HG02571 (cell line): ENCODE data around the gene PTGFRN.
A peak's percentile ranks its signal among the peaks of the same experiment; 100 is the strongest.
"Not testable (repeated sequence)": the region's sequence is repeated elsewhere in the genome, so short reads cannot be mapped to it uniquely, and the experiment has no call there.

Experiments used
- ATAC-seq: cut with Tn5 transposase; IDR thresholded peaks from one replicate; pipeline ENCODE4 v1.9.1; 2021; ENCODE audit warnings: mild to moderate bottlenecking, moderate library complexity; ENCODE audit not compliant: unreplicated experiment

The PTGFRN gene

DNA sequence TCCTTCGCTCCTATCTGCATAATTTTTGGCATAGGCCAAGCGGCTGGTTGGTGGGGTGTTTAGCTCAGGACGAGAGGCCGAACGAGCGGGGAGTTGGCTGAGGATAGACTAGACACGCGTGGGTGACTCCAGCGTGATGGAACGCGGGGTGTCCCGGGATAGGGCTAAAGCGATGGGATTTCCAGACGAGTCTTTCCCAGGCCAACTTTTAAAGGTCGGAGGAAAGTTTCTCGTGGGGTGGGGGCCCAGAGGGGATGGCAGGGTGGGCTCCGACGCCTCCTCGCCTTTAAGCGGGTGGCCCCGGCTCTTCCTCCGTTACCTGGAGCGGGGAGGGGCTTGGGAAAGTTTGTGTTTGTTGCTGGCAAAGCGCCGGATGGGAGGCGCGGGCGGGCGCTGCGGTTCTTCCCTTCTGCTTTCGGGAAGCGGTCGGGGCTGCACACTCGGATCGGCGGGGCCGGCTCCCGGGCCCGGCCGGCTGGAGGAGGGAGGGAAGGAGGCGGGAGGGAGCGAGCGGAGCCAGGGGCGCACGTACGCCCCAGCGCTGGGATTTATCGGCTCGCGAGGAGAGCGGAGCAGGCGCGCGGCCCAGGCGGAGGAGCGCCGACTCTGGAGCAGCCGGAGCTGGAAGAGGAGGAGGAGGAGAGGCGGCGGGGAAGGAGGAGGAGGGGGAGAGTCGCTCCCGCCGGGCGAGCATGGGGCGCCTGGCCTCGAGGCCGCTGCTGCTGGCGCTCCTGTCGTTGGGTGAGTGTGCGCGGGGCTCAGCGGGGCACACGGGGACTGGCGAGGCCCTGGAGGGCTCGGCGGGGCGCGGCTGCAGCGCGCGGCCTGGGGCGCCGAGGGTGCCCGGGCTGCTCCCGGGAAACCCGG lies at the start of gene PTGFRN:
PTGFRN (plus strand) TSS at position 405 of the 867 bp plus-strand sequence; CDS start at position 693, 288 bp downstream.
- ATAC-seq = no peak

DNA sequence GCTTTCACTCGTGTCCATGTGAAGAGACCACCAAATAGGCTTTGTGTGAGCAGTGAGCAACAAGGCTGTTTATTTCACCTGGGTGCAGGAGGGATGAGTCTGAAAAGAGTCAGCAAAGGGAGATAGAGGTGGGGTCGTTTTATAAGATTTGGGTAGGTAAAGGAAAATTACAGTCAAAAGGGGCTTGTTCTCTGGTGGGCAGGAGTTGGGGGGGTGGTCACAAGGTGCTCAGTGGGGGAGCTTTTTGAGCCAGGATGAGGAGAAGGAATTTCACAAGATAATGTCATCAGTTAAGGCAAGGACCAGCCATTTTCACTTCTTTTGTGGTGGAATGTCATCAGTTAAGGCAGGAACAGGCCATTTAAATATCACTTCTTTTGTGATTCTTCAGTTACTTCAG lies 49.5 kb upstream of the PTGFRN start:
- not testable (repeated sequence) for ATAC-seq

DNA sequence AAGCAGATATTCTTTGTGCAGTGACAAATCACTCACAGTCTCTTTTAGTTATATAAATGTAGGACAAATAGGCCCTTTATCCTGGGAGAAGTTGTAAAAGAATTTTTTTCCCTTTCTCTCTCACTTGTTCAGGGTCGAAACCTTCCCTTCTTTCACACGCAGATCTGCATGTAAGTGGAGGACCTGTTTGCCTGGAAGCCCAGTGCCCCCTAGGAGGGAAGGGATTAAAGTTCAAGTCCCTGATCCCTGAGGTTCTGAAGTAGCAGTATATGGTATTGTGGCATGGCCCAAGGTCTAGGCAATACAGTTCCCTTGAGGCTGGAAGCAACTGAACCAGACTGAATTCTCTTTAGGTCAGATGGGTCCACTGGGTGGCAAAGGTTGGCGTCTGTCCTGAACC lies 48.6 kb upstream of the PTGFRN start:
- no peak for ATAC-seq

- not testable (repeated sequence) for ATAC-seq
Measured at GRCh38 chr1:116863031-116863430, 46.7 kb upstream of the PTGFRN start.

GRCh38 chr1:116866478-116866877 lies 43.2 kb upstream of the PTGFRN start:
- not testable (repeated sequence) for ATAC-seq

- ATAC-seq = no peak
Measured at GRCh38 chr1:116868385-116868784, 41.3 kb upstream of the PTGFRN start.

- ATAC-seq = no peak
Measured at GRCh38 chr1:116869611-116870010, 40.1 kb upstream of the PTGFRN start.

DNA sequence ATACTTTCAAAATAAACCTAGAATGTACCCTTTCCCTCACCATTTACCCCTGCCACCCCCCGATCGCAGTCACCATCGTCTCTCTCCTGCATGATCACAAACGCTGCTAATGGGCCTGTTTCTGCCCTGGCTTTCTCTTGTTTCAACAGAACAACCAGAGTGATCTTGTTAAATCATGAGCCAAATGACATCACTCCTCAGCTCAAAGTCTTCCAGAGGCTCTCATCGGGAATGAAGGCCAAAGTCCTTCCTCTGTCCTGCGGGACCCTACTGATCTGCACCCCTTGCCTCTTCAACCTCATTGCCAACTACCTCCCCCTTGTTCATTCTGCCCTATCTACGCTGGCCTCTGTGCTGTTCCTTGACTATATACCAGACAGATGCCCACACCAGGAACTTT lies 39.4 kb upstream of the PTGFRN start:
- ATAC-seq = no peak

DNA sequence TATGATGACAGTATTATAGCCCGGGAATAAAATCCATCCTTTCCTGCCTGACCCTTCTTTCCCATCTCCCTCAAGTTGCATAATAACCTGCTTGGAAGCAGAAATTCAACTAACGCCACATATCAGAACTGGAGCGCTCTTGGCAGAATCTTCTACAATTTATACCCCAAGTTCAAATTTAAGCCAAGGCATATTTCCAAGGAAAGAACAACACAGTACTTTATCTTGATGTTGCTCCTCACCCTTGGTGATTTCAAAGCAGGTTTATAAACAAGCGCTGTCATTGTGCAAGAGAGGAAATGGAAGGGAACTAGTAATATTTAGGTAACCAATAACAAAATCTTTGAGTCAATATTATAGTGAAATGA lies 38.0 kb upstream of the PTGFRN start:
- no peak for ATAC-seq

DNA sequence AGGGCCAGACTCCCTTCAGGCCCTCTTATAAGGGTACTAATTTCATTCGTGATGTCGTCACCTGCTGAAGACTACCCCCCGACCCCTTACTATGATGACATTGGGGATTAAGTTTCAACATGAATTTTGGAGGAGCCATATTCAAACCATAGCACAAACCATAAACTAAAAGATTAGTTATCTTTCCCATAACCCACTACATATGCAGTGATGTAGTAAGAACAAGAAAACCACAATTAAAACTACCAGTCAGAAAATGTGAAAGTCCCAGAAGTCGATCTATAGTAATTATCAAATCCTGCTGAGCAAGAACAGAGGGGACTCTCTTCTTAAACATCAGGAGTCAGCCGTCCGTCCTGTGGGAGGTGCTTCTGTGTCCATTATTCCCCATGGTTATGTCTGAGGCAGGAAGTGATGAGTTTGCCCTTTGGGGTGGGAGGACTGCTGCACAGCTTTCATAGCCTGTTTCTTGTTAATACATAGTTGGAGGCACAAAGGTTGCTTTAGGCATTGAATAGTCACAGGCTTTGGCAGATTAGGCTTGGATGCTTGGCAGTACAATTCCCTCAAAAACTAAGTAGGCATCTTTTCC lies 35.9 kb upstream of the PTGFRN start:
- no peak for ATAC-seq

- ATAC-seq = no peak
Measured at GRCh38 chr1:116874733-116875249, 34.9 kb upstream of the PTGFRN start.

DNA sequence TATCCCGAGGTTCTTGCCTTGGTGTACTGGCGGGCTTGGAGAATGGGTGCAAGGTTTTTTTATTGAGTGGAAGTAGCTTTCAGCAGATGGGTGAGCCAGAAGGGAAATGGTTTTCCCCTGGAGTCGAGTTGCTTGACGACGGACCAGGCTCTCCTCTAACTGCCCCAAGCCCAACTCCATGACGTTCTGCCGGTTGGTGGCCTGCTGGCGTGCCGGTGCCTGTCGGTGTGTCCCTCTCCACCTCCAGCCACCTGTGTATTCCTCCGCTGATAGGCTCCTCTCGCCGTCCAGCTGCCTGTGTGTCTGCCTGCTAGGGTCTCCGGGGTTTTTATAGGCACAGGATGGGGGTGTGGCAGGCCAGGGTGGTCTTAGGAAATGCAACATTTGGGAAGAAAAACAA lies 34.3 kb upstream of the PTGFRN start:
- ATAC-seq = no peak

DNA sequence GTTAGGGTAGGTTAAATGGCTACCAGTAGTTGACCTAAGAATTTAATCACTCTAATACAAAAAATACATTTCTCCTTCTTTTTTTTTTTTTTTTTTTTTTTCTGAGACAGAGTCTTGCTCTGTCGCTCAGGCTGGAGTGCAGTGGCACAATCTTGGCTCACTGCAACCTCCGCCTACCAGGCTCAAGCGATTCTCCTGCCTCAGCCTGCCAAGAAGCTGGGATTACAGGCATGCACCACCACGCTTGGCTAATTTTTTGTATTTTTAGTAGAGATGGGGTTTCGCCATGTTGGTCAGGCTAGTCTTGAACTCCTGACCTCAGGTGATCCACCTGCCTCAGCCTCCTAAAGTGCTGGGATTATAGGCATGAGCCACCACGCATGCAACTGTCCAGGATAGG lies 33.8 kb upstream of the PTGFRN start:
- not testable (repeated sequence) for ATAC-seq

GRCh38 chr1:116877141-116877818 lies 32.4 kb upstream of the PTGFRN start:
- ATAC-seq = no peak

- ATAC-seq = peak; percentile 55
Measured at GRCh38 chr1:116878804-116879477, 30.8 kb upstream of the PTGFRN start.

DNA sequence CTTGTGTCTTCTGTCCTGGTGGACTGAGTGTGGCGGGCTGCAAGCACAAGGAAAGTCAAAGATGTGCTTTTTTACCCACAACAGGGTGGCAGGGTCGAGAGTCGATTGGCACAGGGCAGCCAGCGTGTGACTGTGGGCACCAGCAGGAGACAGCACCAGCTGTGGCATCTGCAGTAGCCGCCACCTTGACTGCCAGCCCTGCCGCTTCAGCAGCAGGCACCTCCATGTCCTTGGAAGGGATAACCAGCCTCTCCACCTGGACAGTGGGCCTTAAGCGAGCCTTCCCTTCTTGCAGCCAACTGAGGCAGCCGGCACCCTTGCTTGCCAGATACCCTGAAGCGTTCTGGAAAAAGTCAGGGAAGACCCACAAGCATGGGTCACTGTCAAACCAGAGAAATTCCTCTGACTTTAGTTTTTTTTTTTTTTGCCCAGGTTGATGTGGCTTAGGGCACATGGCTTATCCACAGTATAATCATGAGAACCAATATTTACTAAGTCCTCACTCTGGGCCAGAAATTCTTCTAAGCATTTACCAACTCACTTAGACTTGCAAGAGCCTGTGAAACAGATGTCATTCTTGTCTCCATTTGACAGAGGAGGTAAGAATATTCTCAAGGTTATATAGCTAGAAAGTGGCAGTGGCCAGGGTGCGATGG lies 30.1 kb upstream of the PTGFRN start:
- no peak for ATAC-seq

- ATAC-seq = no peak
Measured at GRCh38 chr1:116880917-116881316, 28.8 kb upstream of the PTGFRN start.

DNA sequence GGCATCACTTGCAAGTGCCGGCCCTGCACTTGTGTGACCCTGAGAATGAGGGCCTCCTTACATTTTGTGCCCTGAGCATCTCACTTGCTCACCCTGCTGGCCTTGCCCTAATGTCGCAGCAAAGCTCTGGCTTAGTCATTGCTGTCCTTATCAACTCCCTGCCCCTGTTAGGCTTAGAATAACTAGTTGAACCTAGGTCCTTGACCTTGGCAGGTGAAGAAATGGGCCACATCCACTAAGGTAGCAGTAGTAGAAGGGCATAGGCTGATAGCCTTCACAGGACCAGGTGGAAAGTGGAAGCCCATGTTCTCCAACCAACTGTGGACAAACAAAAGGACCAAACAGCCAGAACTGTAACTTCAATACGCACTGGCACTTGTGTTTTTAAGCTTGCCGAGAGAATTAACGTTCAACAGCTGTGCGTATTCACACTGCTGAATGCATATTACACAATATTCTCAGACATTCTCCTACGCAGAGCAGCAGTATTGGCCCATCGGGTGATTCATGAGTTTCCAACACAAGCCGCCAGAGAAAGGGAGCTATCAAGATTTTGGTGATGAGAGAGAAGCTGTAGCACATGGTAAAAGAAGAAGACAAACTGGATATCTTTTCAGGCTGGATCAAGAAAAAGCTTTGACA lies 27.7 kb upstream of the PTGFRN start:
- ATAC-seq = no peak

GRCh38 chr1:116882866-116883265 lies 26.9 kb upstream of the PTGFRN start:
- no peak for ATAC-seq

- no peak for ATAC-seq
Measured at GRCh38 chr1:116886291-116886878, 23.3 kb upstream of the PTGFRN start.
